ENCODE data around the gene OSBPL6.

The OSBPL6 gene

DNA sequence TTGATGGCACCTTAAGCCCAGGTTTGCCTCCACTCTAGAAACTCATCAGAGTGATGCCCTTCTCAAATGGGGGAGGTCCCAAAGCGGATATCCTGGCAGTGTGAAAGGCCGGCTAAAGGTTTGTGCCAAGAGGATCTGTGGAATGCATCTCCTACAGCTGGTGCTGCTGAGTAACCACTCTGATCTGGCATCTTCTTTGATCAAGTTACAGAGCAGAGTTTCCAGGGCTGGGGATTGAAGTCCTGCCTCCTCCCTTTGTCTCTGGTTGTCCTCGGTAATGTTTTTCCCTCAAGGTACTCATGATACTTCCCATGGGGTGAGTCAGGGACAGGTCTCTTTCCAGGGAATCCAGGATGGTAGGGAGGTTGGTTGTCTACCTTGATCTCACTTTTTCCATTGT is 232.1 kb downstream of the OSBPL6 start:
- H3K4me3 ChIP-seq (ENCODE audit: low read length): no peak overlapping the region
- TF ChIP-seq ZNF274 (IDR thresholded peaks at IDR 0.05; ENCODE audit: low read depth, low read length): no peak

- TF ChIP-seq ZNF274 (IDR thresholded peaks at IDR 0.05; ENCODE audit: low read depth, low read length): no peak
- H3K4me3 ChIP-seq (ENCODE audit: low read length): no peak overlapping the region
These were observed 233.1 kb downstream of the OSBPL6 start for GRCh38 chr2:178427458-178427857.

DNA sequence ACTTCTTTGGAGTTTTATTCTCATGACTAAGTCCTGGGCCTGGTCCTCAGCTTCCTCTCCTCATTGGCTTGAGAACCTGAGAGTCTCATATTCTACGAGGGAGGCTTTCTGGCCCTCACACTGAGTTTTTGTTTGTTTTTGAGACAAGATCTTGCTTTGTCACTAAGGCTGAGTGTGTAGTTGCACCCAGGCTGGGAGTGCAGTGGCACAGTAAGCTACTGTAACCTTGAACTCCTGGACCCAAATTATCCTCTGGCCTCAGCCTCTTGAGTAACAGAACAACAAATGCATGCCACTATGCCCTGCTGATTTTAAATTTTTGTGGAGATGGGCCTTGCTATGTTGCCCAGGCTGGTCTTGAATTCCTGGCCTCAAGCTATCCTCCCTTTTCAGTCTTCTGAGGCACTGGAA is 234.1 kb downstream of the OSBPL6 start:
- H3K4me3 ChIP-seq (ENCODE audit: low read length): no peak overlapping the region
- no peak for TF ChIP-seq ZNF274 (IDR thresholded peaks at IDR 0.05; ENCODE audit: low read depth, low read length)

- TF ChIP-seq ZNF274 (IDR thresholded peaks at IDR 0.05; ENCODE audit: low read depth, low read length): no peak
- H3K4me3 ChIP-seq (ENCODE audit: low read length): no peak overlapping the region
These were observed 235.0 kb downstream of the OSBPL6 start for GRCh38 chr2:178429336-178429735.

DNA sequence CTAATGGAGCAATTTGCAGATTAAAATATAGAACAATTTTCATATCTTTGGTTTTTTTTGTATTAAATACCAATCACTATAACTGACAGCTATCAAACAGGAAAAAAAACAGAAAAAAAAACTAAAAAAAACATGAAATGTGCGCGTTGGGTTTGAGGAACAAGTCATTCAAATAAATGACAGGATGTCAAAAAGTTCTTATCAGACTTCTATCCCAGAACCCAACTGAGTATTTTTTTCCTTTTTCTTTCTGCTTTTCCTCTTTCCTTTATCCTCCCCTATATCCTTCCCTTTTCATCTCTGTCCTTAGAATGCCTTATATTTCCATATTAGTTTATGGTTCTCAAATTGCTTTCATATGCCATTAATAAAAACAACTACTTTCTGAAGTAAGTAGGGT is 242.3 kb downstream of the OSBPL6 start:
- no peak for TF ChIP-seq ZNF274 (IDR thresholded peaks at IDR 0.05; ENCODE audit: low read depth, low read length)
- no peak overlapping the region for H3K4me3 ChIP-seq (ENCODE audit: low read length)

DNA sequence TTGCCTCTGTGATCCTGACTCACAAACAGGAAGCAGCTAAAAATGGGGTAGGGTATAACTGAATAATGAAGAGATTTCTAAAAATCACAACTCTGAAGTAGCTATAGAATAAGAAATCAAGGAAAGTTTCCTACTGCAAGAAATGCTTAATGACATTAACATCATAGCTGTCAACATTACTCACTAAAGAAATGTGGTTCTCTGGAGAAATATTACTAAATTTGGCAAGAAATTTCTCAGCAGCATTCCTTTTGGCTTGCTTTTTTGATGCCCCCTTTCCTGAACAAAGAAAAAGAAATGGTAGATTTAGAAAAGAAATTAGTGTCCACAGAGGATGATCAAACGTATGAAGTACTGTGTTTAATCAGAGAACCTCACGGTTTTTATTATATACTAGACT is 247.1 kb downstream of the OSBPL6 start:
- TF ChIP-seq ZNF274 (IDR thresholded peaks at IDR 0.05; ENCODE audit: low read depth, low read length): no peak
- H3K4me3 ChIP-seq (ENCODE audit: low read length): no peak overlapping the region

GRCh38 chr2:178448968-178449661 is 254.8 kb downstream of the OSBPL6 start:
- H3K4me3 ChIP-seq (ENCODE audit: low read length): peak overlapping the region; percentile 90

GRCh38 chr2:178449700-178450523 is 255.6 kb downstream of the OSBPL6 start:
- no peak for TF ChIP-seq ZNF274 (IDR thresholded peaks at IDR 0.05; ENCODE audit: low read depth, low read length)
- H3K4me3 ChIP-seq (ENCODE audit: low read length): peak overlapping the region; percentile 90

More at GRCh38 chr2:178448968-178449661, 254.8 kb downstream of the OSBPL6 start:
- TF ChIP-seq ZNF274 (IDR thresholded peaks at IDR 0.05; ENCODE audit: low read depth, low read length): no peak

GRCh38 chr2:178450524-178450773 is 256.1 kb downstream of the OSBPL6 start:
- no peak for TF ChIP-seq ZNF274 (IDR thresholded peaks at IDR 0.05; ENCODE audit: low read depth, low read length)
- peak overlapping the region; percentile 90 for H3K4me3 ChIP-seq (ENCODE audit: low read length)

DNA sequence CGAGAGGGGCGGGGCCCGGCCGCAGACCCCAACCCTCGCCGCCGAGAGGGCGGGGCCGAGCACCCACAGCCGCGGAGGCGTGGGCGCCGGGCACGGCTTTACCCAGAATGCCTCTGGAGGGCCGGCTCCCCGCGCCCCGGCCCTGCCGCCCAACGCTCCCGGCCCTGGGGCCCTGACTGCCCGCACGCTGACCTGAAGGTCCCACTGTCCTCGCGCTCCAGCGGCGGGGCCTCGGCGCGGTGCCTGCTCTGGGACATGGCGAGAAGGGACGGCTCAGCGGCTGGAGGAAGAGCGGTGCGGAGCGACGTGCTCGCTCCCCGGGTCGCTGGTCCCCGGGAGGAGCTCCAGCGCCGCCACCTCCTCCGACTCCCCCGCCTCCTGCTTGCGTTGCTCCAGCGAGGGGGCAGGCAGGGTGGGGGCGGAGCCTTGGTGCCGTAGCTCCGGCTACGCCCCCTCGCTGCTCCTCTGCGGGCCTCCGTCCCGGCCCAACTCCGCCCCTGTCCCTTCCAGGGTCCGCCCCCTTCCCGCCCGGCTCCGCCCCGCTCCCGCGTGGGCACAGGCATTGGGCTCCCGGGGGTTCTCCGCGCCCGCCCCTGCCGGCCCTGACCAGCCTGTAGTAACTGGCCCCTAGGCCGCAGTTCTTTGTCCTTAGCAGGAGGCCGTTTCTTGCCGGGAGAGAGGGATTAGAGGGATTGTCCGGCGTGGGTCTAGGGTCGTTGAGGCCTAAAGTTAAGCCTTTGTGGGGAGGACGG is 256.6 kb downstream of the OSBPL6 start, which contains the start of the genes PJVK and PRKRA:
PJVK (plus strand) TSS at position 605 of the 752 bp plus-strand sequence. CDS start 2,032 bp downstream, outside the sequence.
PRKRA (minus strand) TSS at position 402 of the 752 bp plus-strand sequence; CDS start at position 257, 145 bp downstream.
- peak within 1 kb of the TSS; percentile 90 for H3K4me3 ChIP-seq (ENCODE audit: low read length)
- TF ChIP-seq ZNF274 (IDR thresholded peaks at IDR 0.05; ENCODE audit: low read depth, low read length): no peak

DNA sequence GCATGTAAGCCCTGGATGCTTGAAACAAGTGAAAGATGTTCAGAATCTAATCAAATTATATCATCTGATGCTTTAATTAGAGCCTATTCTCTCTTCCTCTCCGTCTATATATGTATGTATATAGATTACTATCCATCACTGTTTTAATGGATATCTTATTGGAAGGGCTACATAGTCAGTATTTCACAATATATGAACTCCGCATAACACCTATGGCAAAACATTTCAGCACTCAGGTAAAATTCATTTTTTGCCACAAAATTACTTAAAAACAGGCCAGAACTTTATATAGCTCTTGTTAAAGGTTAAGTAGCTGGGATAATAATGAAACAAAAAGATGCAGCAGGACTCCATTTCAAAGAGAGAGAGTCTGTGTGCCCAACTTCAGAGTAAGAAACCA is 258.0 kb downstream of the OSBPL6 start:
- TF ChIP-seq ZNF274 (IDR thresholded peaks at IDR 0.05; ENCODE audit: low read depth, low read length): no peak
- H3K4me3 ChIP-seq (ENCODE audit: low read length): no peak overlapping the region; the same call in 1 of the 2 replicates
